ENCODE results near the gene CARD11.

- TF ChIP-seq CTCF (IDR thresholded peaks at IDR 0.05) (no peak), POLR2A (IDR thresholded peaks at IDR 0.05) (no peak)
Observed at GRCh38 chr7:2948749-2949148, 94.9 kb downstream of the CARD11 start.

All from testis (tissue), 2 donors.